ENCODE measurements around the gene CAMTA2.

Gene CAMTA2

GRCh38 chr17:4936436-4936835 is 51.0 kb downstream of the CAMTA2 start:
- no peaks in the 10 kb centered on the region for H3K9me3 ChIP-seq (replicated peaks; ENCODE audit: insufficient read depth, low read length)
- H3K4me2 ChIP-seq (ENCODE audit: low read depth, low read length), result no peak overlapping the region
- no peak overlapping the region for H3K4me3 ChIP-seq (ENCODE audit: low read length)
- H3K9me2 ChIP-seq (replicated peaks; ENCODE audit: insufficient read depth, low read length), result no peaks in the 10 kb centered on the region
- peaks cover 25% of the 10 kb centered on the region for H3F3A ChIP-seq (ENCODE audit: insufficient read depth, low read length)
- H4K20me1 ChIP-seq (ENCODE audit: insufficient read depth, low read length), result no peaks in the 10 kb centered on the region
- TF ChIP-seq EZH2 (optimal IDR thresholded peaks at IDR 0.05; ENCODE audit: low read depth, low read length) (no peak), EZH2phosphoT487 (IDR thresholded peaks at IDR 0.05; ENCODE audit: low read length) (no peak), CTCF (IDR thresholded peaks at IDR 0.05; ENCODE audit: low read length) (no peak)
- H3K4me1 ChIP-seq (ENCODE audit: low read length), result peaks cover 18% of the 10 kb centered on the region
- no peak overlapping the region for H3K9ac ChIP-seq (ENCODE audit: low read length)
- no peak overlapping the region for H3K27ac ChIP-seq (ENCODE audit: low read length)
- H3K27me3 ChIP-seq (replicated peaks; ENCODE audit: insufficient read depth, low read length), result no peaks in the 10 kb centered on the region
- no peak for DNase-seq
- H3K79me2 ChIP-seq (ENCODE audit: low read length), result peaks cover 37% of the 10 kb centered on the region
- no peak overlapping the region for H2AFZ ChIP-seq (ENCODE audit: low read length)
- H3K36me3 ChIP-seq (replicated peaks; ENCODE audit: insufficient read depth, low read length), result no peaks in the 10 kb centered on the region

- H4K20me1 ChIP-seq (ENCODE audit: insufficient read depth, low read length), result no peaks in the 10 kb centered on the region
- H3K4me2 ChIP-seq (ENCODE audit: low read depth, low read length), result no peak overlapping the region
- peaks cover 29% of the 10 kb centered on the region for H3K79me2 ChIP-seq (ENCODE audit: low read length)
- H3K36me3 ChIP-seq (replicated peaks; ENCODE audit: insufficient read depth, low read length), result no peaks in the 10 kb centered on the region
- H3K27me3 ChIP-seq (replicated peaks; ENCODE audit: insufficient read depth, low read length), result no peaks in the 10 kb centered on the region
- no peaks in the 10 kb centered on the region for H3K9me2 ChIP-seq (replicated peaks; ENCODE audit: insufficient read depth, low read length)
- DNase-seq, result no peak
- peaks cover 18% of the 10 kb centered on the region for H3K4me1 ChIP-seq (ENCODE audit: low read length)
- H3F3A ChIP-seq (ENCODE audit: insufficient read depth, low read length), result peaks cover 19% of the 10 kb centered on the region
- no peak overlapping the region for H3K9ac ChIP-seq (ENCODE audit: low read length)
- H2AFZ ChIP-seq (ENCODE audit: low read length), result no peak overlapping the region
- TF ChIP-seq EZH2 (optimal IDR thresholded peaks at IDR 0.05; ENCODE audit: low read depth, low read length) (no peak), EZH2phosphoT487 (IDR thresholded peaks at IDR 0.05; ENCODE audit: low read length) (no peak), CTCF (IDR thresholded peaks at IDR 0.05; ENCODE audit: low read length) (no peak)
- H3K27ac ChIP-seq (ENCODE audit: low read length), result no peak overlapping the region
- H3K4me3 ChIP-seq (ENCODE audit: low read length), result no peak overlapping the region
- no peaks in the 10 kb centered on the region for H3K9me3 ChIP-seq (replicated peaks; ENCODE audit: insufficient read depth, low read length)
Observed at GRCh38 chr17:4935650-4936049, 51.8 kb downstream of the CAMTA2 start.

GRCh38 chr17:4934173-4934979 is 53.1 kb downstream of the CAMTA2 start:
- H3K9me3 ChIP-seq (replicated peaks; ENCODE audit: insufficient read depth, low read length), result no peaks in the 10 kb centered on the region

More at GRCh38 chr17:4934173-4934979, 53.1 kb downstream of the CAMTA2 start:
- no peaks in the 10 kb centered on the region for H3K9me2 ChIP-seq (replicated peaks; ENCODE audit: insufficient read depth, low read length)
- no peak overlapping the region for H2AFZ ChIP-seq (ENCODE audit: low read length)
- peak overlapping the region; percentile 46; the same call in 1 of the 2 replicates for H3K4me2 ChIP-seq (ENCODE audit: low read depth, low read length)
- no peak overlapping the region for H3K27ac ChIP-seq (ENCODE audit: low read length)
- H3K4me1 ChIP-seq (ENCODE audit: low read length), result peaks cover 18% of the 10 kb centered on the region
- H3K36me3 ChIP-seq (replicated peaks; ENCODE audit: insufficient read depth, low read length), result no peaks in the 10 kb centered on the region
- DNase-seq, result peak; percentile 69
- no peaks in the 10 kb centered on the region for H3K27me3 ChIP-seq (replicated peaks; ENCODE audit: insufficient read depth, low read length)
- peaks cover 22% of the 10 kb centered on the region for H3K79me2 ChIP-seq (ENCODE audit: low read length)
- no peaks in the 10 kb centered on the region for H4K20me1 ChIP-seq (ENCODE audit: insufficient read depth, low read length)
- H3K4me3 ChIP-seq (ENCODE audit: low read length), result no peak overlapping the region
- TF ChIP-seq CTCF (IDR thresholded peaks at IDR 0.05; ENCODE audit: low read length) (0 out of 2 replicates have a peak, but pooled peaks have one; percentile 10), EZH2phosphoT487 (IDR thresholded peaks at IDR 0.05; ENCODE audit: low read length) (no peak)
- H3K9ac ChIP-seq (ENCODE audit: low read length), result no peak overlapping the region
- peaks cover 9% of the 10 kb centered on the region for H3F3A ChIP-seq (ENCODE audit: insufficient read depth, low read length)
